Cardiac muscle cell (in vitro differentiated cells and primary cell): Measurements from ENCODE around the gene ZNF639. TPM values are rescaled to one million over a fixed set of nuclear protein-coding genes. Genes with fewer than 3 reads are reported as not detected.

ENCODE experiments used
- DNase-seq, 2 donors: peaks; one replicate each; pipeline versions ENCODE4 v3.0.0 to v3.0.0-alpha.2; 2010 to 2017; ENCODE audit warnings: low read depth in 1 of 2, low spot score in 1 of 2
- H3K27ac ChIP-seq: fragments of 200-600 bp; sonication (generic); 2 replicates; pipeline ENCODE4 v1.5.1; 2016
- H3K27me3 ChIP-seq: fragments of 200-600 bp; sonication (generic); 2 replicates; pipeline ENCODE4 v1.6.0; 2016; ENCODE audit warnings: control low read depth
- H3K36me3 ChIP-seq: fragments of 200-600 bp; sonication (generic); 2 replicates; pipeline ENCODE4 v1.5.1; 2016; ENCODE audit warnings: control low read depth
- H3K4me1 ChIP-seq: fragments of 200-600 bp; sonication (generic); 2 replicates; pipeline ENCODE4 v1.8.1; 2017; ENCODE audit warnings: low read depth, mild to moderate bottlenecking, mixed run types
- H3K4me3 ChIP-seq: fragments of 200-600 bp; sonication (generic); 2 replicates; pipeline ENCODE4 v1.5.1; 2016; ENCODE audit warnings: mild to moderate bottlenecking
- H3K9me3 ChIP-seq: fragments of 200-600 bp; sonication (generic); 2 replicates; pipeline ENCODE4 v1.5.1; 2017; ENCODE audit warnings: low read depth, mild to moderate bottlenecking, control low read depth
- polyA plus RNA-seq: library from polyadenylated mRNA; unstranded; fragments of >200 nt; fragmentation: Nextera tagmentation; extraction: Ambion mirVana; gene quantifications from 2 replicates; pipeline ENCODE4 v1.2.1, GENCODE V29; 2016
- total RNA-seq: library from RNA; depleted of rRNA; stranded (reverse); fragments of >200 nt; gene quantifications from 2 replicates; pipeline ENCODE4 v1.2.3, GENCODE V29; 2016
- TF ChIP-seq, protein P1 (sequence below): IDR thresholded peaks from 2 replicates; pipeline ENCODE4 v1.5.1; 2012; ENCODE audit warnings: low read depth, mild to moderate bottlenecking, low read length

ZNF639 gene
- total and polyA plus RNA-seq, 2 experiments from 2014 or later, result 39.7 to 41.0 TPM

DNA sequence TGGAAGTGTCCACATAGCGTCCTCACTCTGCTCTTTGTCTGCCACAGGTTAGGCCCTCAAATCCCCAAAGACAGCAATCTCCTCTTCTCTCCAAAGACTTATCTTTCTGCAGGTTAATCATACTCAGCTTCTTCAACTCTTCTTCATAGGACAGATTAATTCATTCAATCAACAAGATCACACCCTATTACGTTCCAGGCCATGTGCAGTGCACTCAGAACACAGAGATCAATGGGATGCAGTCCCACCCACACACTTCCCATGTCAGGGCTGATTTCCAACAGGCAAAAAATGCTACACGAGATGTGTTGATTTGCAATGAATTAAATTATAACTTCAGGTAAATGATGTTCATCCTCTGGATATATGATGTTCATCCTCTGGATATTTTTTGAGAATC is 33.5 kb upstream of the ZNF639 start:
- no peaks in the 10 kb centered on the region for H3K4me1 ChIP-seq
- no peaks in the 10 kb centered on the region for H3K9me3 ChIP-seq
- no peaks in the 10 kb centered on the region for H3K36me3 ChIP-seq
- TF ChIP-seq, protein P1, sequence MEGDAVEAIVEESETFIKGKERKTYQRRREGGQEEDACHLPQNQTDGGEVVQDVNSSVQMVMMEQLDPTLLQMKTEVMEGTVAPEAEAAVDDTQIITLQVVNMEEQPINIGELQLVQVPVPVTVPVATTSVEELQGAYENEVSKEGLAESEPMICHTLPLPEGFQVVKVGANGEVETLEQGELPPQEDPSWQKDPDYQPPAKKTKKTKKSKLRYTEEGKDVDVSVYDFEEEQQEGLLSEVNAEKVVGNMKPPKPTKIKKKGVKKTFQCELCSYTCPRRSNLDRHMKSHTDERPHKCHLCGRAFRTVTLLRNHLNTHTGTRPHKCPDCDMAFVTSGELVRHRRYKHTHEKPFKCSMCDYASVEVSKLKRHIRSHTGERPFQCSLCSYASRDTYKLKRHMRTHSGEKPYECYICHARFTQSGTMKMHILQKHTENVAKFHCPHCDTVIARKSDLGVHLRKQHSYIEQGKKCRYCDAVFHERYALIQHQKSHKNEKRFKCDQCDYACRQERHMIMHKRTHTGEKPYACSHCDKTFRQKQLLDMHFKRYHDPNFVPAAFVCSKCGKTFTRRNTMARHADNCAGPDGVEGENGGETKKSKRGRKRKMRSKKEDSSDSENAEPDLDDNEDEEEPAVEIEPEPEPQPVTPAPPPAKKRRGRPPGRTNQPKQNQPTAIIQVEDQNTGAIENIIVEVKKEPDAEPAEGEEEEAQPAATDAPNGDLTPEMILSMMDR, result no peak
- H3K4me3 ChIP-seq, result no peak overlapping the region
- DNase-seq, result no peak
- no peaks in the 10 kb centered on the region for H3K27me3 ChIP-seq
- H3K27ac ChIP-seq, result no peak overlapping the region

DNA sequence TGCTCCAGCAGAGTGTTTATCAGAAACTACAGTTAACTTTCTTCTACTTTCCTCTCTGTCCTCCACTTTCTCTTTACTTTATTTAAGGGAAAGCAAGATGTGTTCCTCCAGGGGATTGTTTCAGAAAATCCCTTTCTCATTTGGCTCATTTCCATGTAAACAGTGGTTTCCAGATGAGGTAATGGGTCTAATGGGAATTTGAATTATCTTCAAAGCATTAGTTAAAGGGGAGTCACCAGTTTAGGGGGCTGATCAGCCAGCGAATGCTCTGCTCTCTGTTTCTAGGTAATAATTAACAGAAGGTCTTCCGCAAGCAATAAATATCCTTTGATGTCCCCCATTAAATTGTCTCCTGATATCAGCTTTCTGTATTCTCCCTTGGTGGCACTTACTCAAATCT is 30.4 kb upstream of the ZNF639 start:
- Histone ChIP-seq H3K27me3 (no peaks in the 10 kb centered on the region), H3K27ac (no peak overlapping the region), H3K4me3 (no peak overlapping the region), H3K9me3 (no peaks in the 10 kb centered on the region), H3K36me3 (no peaks in the 10 kb centered on the region), H3K4me1 (no peaks in the 10 kb centered on the region)
- no peak for DNase-seq
- TF ChIP-seq, protein P1, result no peak

DNA sequence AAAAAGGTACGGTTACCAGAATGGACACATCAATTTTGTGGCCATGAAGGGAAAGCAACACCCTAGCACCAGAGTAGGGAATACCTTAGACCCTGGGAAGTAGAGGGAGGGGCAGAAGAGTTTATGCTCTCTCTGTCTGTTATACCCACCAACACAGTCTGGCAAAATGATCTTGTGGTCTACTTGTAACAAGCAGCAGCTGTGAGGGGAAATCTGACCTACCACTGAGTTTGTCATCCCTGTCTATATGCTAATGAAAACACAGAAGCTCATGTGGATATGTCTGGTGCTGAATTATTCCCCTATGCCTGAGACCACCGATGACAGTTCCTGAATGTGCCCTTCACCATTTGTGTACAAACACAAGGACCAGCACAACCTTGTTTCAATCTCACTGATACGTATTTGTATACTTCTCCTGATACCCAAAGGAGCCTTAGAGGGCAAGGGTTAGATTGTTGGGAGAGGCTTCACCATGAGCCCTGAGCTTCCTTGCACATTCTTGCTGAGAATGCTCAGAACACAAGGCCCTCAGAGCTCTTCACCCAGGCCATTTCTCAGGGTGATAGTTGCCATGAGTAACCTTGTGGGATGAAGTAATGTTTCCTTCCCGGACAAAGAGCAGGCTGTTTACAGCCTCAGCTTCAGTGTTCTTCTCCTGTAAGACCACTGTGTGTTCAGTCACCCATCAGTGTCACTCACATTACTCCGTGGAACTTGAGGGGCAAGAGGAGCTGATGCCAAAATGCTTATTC is 24.7 kb upstream of the ZNF639 start:
- peak in 1 of 2 donors; percentile 59 for DNase-seq
- no peak overlapping the region for H3K27ac ChIP-seq

DNA sequence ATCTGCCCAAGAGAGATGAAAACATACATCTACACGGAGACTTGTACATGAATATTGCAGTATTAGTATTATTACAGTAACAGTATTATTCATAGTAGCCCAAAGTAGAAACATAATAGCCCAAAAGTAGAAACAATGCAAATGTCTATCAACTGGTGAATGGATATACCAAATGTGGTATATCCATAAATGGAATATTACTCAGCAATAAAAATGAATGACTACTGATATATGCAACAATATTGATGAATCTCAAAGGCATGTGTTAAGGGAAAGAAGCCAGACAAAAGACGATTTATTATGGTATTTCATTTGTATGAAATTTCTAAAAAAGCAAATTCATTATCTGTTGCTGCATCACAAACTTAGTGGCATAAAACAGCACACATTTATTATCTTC is 23.5 kb upstream of the ZNF639 start:
- DNase-seq, result no peak
- Histone ChIP-seq H3K4me3 (no peak overlapping the region), H3K4me1 (no peaks in the 10 kb centered on the region), H3K27me3 (no peaks in the 10 kb centered on the region), H3K36me3 (no peaks in the 10 kb centered on the region), H3K27ac (no peak overlapping the region), H3K9me3 (no peaks in the 10 kb centered on the region)
- TF ChIP-seq, protein P1, result no peak

More for the DNA sequence above, 24.7 kb upstream of the ZNF639 start:
- Histone ChIP-seq H3K36me3 (no peaks in the 10 kb centered on the region), H3K4me3 (no peak overlapping the region), H3K9me3 (no peaks in the 10 kb centered on the region), H3K27me3 (no peaks in the 10 kb centered on the region), H3K4me1 (no peaks in the 10 kb centered on the region)
- TF ChIP-seq, protein P1, result no peak

DNA sequence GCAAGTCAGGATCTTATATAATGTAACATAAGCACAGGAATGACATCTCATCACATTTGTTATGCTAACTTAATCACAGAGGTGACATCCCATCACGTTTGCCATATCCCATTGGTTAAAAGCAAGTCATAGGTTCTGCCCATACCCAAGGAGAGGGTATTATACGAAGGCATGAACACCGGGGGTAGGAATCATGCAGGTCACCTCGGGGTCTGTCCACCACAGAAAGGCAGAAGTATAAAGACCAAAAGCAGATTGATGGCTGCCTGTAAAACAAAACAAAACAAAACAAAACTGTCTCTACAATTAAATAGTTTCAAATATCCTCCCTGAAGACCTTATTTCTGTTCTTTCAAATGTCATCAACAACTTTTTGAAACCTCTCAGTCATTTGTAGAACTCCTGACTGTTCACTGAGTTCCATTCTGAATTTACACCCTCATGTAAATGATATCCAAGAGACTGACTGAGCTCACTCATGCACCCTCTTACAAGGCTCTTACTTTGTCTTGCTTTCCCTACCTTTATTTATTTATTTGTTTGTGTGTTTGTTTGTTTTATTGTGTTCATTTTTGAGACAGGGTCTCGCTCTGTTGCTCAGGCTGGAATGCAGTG is 22.7 kb upstream of the ZNF639 start:
- Histone ChIP-seq H3K36me3 (no peaks in the 10 kb centered on the region), H3K27ac (no peak overlapping the region), H3K9me3 (no peaks in the 10 kb centered on the region), H3K4me3 (no peak overlapping the region), H3K27me3 (no peaks in the 10 kb centered on the region), H3K4me1 (no peaks in the 10 kb centered on the region)
- TF ChIP-seq, protein P1, result no peak
- DNase-seq, result no peak
